GM20431 (cell line): ENCODE results near the gene SDK2.

Source experiments
- in situ Hi-C: fragments of 300-500 bp; cut with MseI, MboI; formaldehyde crosslinking; loops from one replicate; pipeline ENCODE4 v1.15.0; 2020; ENCODE audit warnings: low sequenced_read_pairs; ENCODE audit not compliant: unreplicated experiment

SDK2 gene

GRCh38 chr17:73388578-73388905, 255.7 kb downstream of the SDK2 start:
- in situ Hi-C loops: no loop called here

- in situ Hi-C loops: no loop called here
Measured at GRCh38 chr17:73387746-73388577, 256.3 kb downstream of the SDK2 start.

GRCh38 chr17:73386561-73386960, 257.7 kb downstream of the SDK2 start:
- in situ Hi-C loops: no loop called here

- in situ Hi-C loops: no loop called here
Measured at GRCh38 chr17:73384926-73385325, 259.3 kb downstream of the SDK2 start.

GRCh38 chr17:73380439-73381106, 263.7 kb downstream of the SDK2 start:
- in situ Hi-C loops: no loop called here

GRCh38 chr17:73379826-73380225, 264.4 kb downstream of the SDK2 start:
- in situ Hi-C loops: no loop called here

GRCh38 chr17:73378974-73379470, 265.2 kb downstream of the SDK2 start:
- in situ Hi-C loops: no loop called here

GRCh38 chr17:73376636-73377035, 267.6 kb downstream of the SDK2 start:
- in situ Hi-C loops: no loop called here

GRCh38 chr17:73376152-73376551, 268.1 kb downstream of the SDK2 start:
- in situ Hi-C loops: no loop called here

- in situ Hi-C loops: loop anchor here (5.0 to 25.0 kb wide), 3 partner anchors 120 to 660 kb away; no protein-coding TSS in a partner anchor
Measured at GRCh38 chr17:73371836-73372235, 272.4 kb downstream of the SDK2 start.

- in situ Hi-C loops: loop anchor here (5.0 to 25.0 kb wide), 3 partner anchors 119 to 659 kb away; no protein-coding TSS in a partner anchor
Measured at GRCh38 chr17:73371285-73371684, 273.0 kb downstream of the SDK2 start.

GRCh38 chr17:73369817-73370490, 274.3 kb downstream of the SDK2 start:
- in situ Hi-C loops: loop anchor here (5.0 to 25.0 kb wide), 3 partner anchors 118 to 658 kb away; no protein-coding TSS in a partner anchor

- in situ Hi-C loops: loop anchor here (25.0 kb wide), 2 partner anchors 382 to 657 kb away; no protein-coding TSS in a partner anchor
Measured at GRCh38 chr17:73369111-73369521, 275.1 kb downstream of the SDK2 start.

- in situ Hi-C loops: loop anchor here (25.0 kb wide), 2 partner anchors 381 to 656 kb away; no protein-coding TSS in a partner anchor
Measured at GRCh38 chr17:73368085-73368631, 276.1 kb downstream of the SDK2 start.

GRCh38 chr17:73365906-73366623, 278.2 kb downstream of the SDK2 start:
- in situ Hi-C loops: loop anchor here (25.0 kb wide), 2 partner anchors 379 to 654 kb away; no protein-coding TSS in a partner anchor

GRCh38 chr17:73365301-73365874, 278.9 kb downstream of the SDK2 start:
- in situ Hi-C loops: loop anchor here (25.0 kb wide), 2 partner anchors 378 to 653 kb away; no protein-coding TSS in a partner anchor

- in situ Hi-C loops: loop anchor here (25.0 kb wide), 2 partner anchors 377 to 652 kb away; no protein-coding TSS in a partner anchor
Measured at GRCh38 chr17:73364155-73364522, 280.1 kb downstream of the SDK2 start.

GRCh38 chr17:73363442-73364154, 280.6 kb downstream of the SDK2 start:
- in situ Hi-C loops: loop anchor here (25.0 kb wide), 2 partner anchors 376 to 651 kb away; no protein-coding TSS in a partner anchor
